ENCODE measurements around the gene SHISA4.

SHISA4 gene

GRCh38 chr1:201890806-201891450 lies 2.2 kb downstream of the SHISA4 start:
- CTCF ChIA-PET = interaction anchor here (1.5 to 13.8 kb wide), 3 partner anchors 10 to 409 kb away, joined by 4 to 156 read pairs (median 142); no protein-coding TSS in a partner anchor
- no peak overlapping the region for H3K4me3 ChIP-seq (ENCODE audit: control insufficient read depth in 1 of 7, extremely low read depth in 1 of 7, insufficient read depth in 4 of 7, low read depth in 2 of 7, low read length in 6 of 7)
- no peaks in the 10 kb centered on the region for H3K9me3 ChIP-seq (ENCODE audit: control extremely low read depth in 1 of 5, control insufficient read depth in 4 of 5, insufficient read depth in 2 of 5, low read depth in 1 of 5, low read length in 4 of 5)
- no peak overlapping the region for H3K27ac ChIP-seq (ENCODE audit: insufficient read depth in 1 of 2, low read depth in 1 of 2, low read length in 2 of 2, poor library complexity in 1 of 2, severe bottlenecking in 2 of 2)
- peaks cover 9 to 49% (median 31%) of the 10 kb centered on the region in 5 experiments for H3K27me3 ChIP-seq (replicated peaks in 2 of 5; ENCODE audit: control insufficient read depth in 4 of 5, insufficient read depth in 5 of 5, low read length in 4 of 5)
- POLR2A ChIA-PET = no interaction called here
- DNase-seq = no peak
- H3K4me1 ChIP-seq (ENCODE audit: control extremely low read depth in 1 of 4, control insufficient read depth in 4 of 4, insufficient read depth in 4 of 4, low read length in 3 of 4) = peaks cover 0 to 15% (median 11%) of the 10 kb centered on the region in 4 experiments
- H3K36me3 ChIP-seq (ENCODE audit: control insufficient read depth in 4 of 4, insufficient read depth in 4 of 4, low read length in 3 of 4) = no peaks in the 10 kb centered on the region
- 97% methylated on average over 2 of the region's 3 CpGs for WGBS (ENCODE audit: insufficient coverage)

- H3K4me3 ChIP-seq (ENCODE audit: control insufficient read depth in 1 of 7, extremely low read depth in 1 of 7, insufficient read depth in 4 of 7, low read depth in 2 of 7, low read length in 6 of 7) = no peak overlapping the region
- H3K27ac ChIP-seq (ENCODE audit: insufficient read depth in 1 of 2, low read depth in 1 of 2, low read length in 2 of 2, poor library complexity in 1 of 2, severe bottlenecking in 2 of 2) = no peak overlapping the region
- WGBS (ENCODE audit: insufficient coverage) = 96% methylated on average over 5 of the region's 5 CpGs
- no peaks in the 10 kb centered on the region for H3K36me3 ChIP-seq (ENCODE audit: control insufficient read depth in 4 of 4, insufficient read depth in 4 of 4, low read length in 3 of 4)
- no peak for DNase-seq
- H3K4me1 ChIP-seq (ENCODE audit: control extremely low read depth in 1 of 4, control insufficient read depth in 4 of 4, insufficient read depth in 4 of 4, low read length in 3 of 4) = peaks cover 0 to 17% (median 12%) of the 10 kb centered on the region in 4 experiments
- ChIA-PET POLR2A (interaction anchor here (0.5 kb wide), 1 partner anchor 14 kb away, joined by 5 read pairs; no protein-coding TSS in a partner anchor), CTCF (interaction anchor here (1.5 to 13.8 kb wide), 3 partner anchors 11 to 409 kb away, joined by 4 to 156 read pairs (median 142); no protein-coding TSS in a partner anchor)
- H3K9me3 ChIP-seq (ENCODE audit: control extremely low read depth in 1 of 5, control insufficient read depth in 4 of 5, insufficient read depth in 2 of 5, low read depth in 1 of 5, low read length in 4 of 5) = no peaks in the 10 kb centered on the region
- H3K27me3 ChIP-seq (replicated peaks in 2 of 5; ENCODE audit: control insufficient read depth in 4 of 5, insufficient read depth in 5 of 5, low read length in 4 of 5) = peaks cover 9 to 49% (median 32%) of the 10 kb centered on the region in 5 experiments
Measured at GRCh38 chr1:201891451-201892045, 2.9 kb downstream of the SHISA4 start.

GRCh38 chr1:201892211-201892610 lies 3.5 kb downstream of the SHISA4 start:
- Histone ChIP-seq H3K36me3 (ENCODE audit: control insufficient read depth in 4 of 4, insufficient read depth in 4 of 4, low read length in 3 of 4) (no peaks in the 10 kb centered on the region), H3K27ac (ENCODE audit: insufficient read depth in 1 of 2, low read depth in 1 of 2, low read length in 2 of 2, poor library complexity in 1 of 2, severe bottlenecking in 2 of 2) (no peak overlapping the region), H3K4me1 (ENCODE audit: control extremely low read depth in 1 of 4, control insufficient read depth in 4 of 4, insufficient read depth in 4 of 4, low read length in 3 of 4) (peaks cover 0 to 17% (median 12%) of the 10 kb centered on the region in 4 experiments), H3K4me3 (ENCODE audit: control insufficient read depth in 1 of 7, extremely low read depth in 1 of 7, insufficient read depth in 4 of 7, low read depth in 2 of 7, low read length in 6 of 7) (no peak overlapping the region), H3K27me3 (replicated peaks in 2 of 5; ENCODE audit: control insufficient read depth in 4 of 5, insufficient read depth in 5 of 5, low read length in 4 of 5) (peaks cover 9 to 44% (median 33%) of the 10 kb centered on the region in 5 experiments), H3K9me3 (ENCODE audit: control extremely low read depth in 1 of 5, control insufficient read depth in 4 of 5, insufficient read depth in 2 of 5, low read depth in 1 of 5, low read length in 4 of 5) (no peaks in the 10 kb centered on the region)
- CTCF ChIA-PET = interaction anchor here (1.2 to 13.8 kb wide), 4 partner anchors 12 to 410 kb away, joined by 3 to 156 read pairs (median 73); no protein-coding TSS in a partner anchor
- no peak for DNase-seq
- POLR2A ChIA-PET = interaction anchor here (0.5 to 0.6 kb wide), 2 partner anchors 14 to 1467 kb away, joined by 3 to 5 read pairs; no protein-coding TSS in a partner anchor
- 95% methylated on average over 4 of the region's 6 CpGs for WGBS (ENCODE audit: insufficient coverage)

- Histone ChIP-seq H3K4me1 (ENCODE audit: control extremely low read depth in 1 of 4, control insufficient read depth in 4 of 4, insufficient read depth in 4 of 4, low read length in 3 of 4) (peaks cover 0 to 14% (median 10%) of the 10 kb centered on the region in 4 experiments), H3K4me3 (ENCODE audit: control insufficient read depth in 1 of 7, extremely low read depth in 1 of 7, insufficient read depth in 4 of 7, low read depth in 2 of 7, low read length in 6 of 7) (no peak overlapping the region), H3K27me3 (replicated peaks in 2 of 5; ENCODE audit: control insufficient read depth in 4 of 5, insufficient read depth in 5 of 5, low read length in 4 of 5) (peaks cover 5 to 32% (median 24%) of the 10 kb centered on the region in 5 experiments), H3K36me3 (ENCODE audit: control insufficient read depth in 4 of 4, insufficient read depth in 4 of 4, low read length in 3 of 4) (no peaks in the 10 kb centered on the region), H3K9me3 (ENCODE audit: control extremely low read depth in 1 of 5, control insufficient read depth in 4 of 5, insufficient read depth in 2 of 5, low read depth in 1 of 5, low read length in 4 of 5) (no peaks in the 10 kb centered on the region), H3K27ac (ENCODE audit: insufficient read depth in 1 of 2, low read depth in 1 of 2, low read length in 2 of 2, poor library complexity in 1 of 2, severe bottlenecking in 2 of 2) (no peak overlapping the region)
- no peak for DNase-seq
- ChIA-PET POLR2A (no interaction called here), CTCF (interaction anchor here (0.9 to 13.8 kb wide), 8 partner anchors 13 to 228 kb away, joined by 3 to 156 read pairs (median 24); partner anchors contain the start of gene LMOD1)
- WGBS (ENCODE audit: insufficient coverage) = 91% methylated on average over 3 of the region's 3 CpGs
Measured at GRCh38 chr1:201893431-201893830, 4.7 kb downstream of the SHISA4 start.

- no peak for DNase-seq
- ChIA-PET CTCF (interaction anchor here (0.9 to 13.8 kb wide), 18 partner anchors 8 to 227 kb away, joined by 3 to 156 read pairs (median 10); partner anchors contain the start of gene LMOD1), POLR2A (no interaction called here)
- peaks cover 5 to 22% (median 18%) of the 10 kb centered on the region in 5 experiments for H3K27me3 ChIP-seq (replicated peaks in 2 of 5; ENCODE audit: control insufficient read depth in 4 of 5, insufficient read depth in 5 of 5, low read length in 4 of 5)
- no peaks in the 10 kb centered on the region for H3K36me3 ChIP-seq (ENCODE audit: control insufficient read depth in 4 of 4, insufficient read depth in 4 of 4, low read length in 3 of 4)
- H3K27ac ChIP-seq (ENCODE audit: insufficient read depth in 1 of 2, low read depth in 1 of 2, low read length in 2 of 2, poor library complexity in 1 of 2, severe bottlenecking in 2 of 2) = no peak overlapping the region
- no peak overlapping the region for H3K4me3 ChIP-seq (ENCODE audit: control insufficient read depth in 1 of 7, extremely low read depth in 1 of 7, insufficient read depth in 4 of 7, low read depth in 2 of 7, low read length in 6 of 7)
- 94% methylated on average over 5 of the region's 5 CpGs for WGBS (ENCODE audit: insufficient coverage)
- H3K9me3 ChIP-seq (ENCODE audit: control extremely low read depth in 1 of 5, control insufficient read depth in 4 of 5, insufficient read depth in 2 of 5, low read depth in 1 of 5, low read length in 4 of 5) = no peaks in the 10 kb centered on the region
- H3K4me1 ChIP-seq (ENCODE audit: control extremely low read depth in 1 of 4, control insufficient read depth in 4 of 4, insufficient read depth in 4 of 4, low read length in 3 of 4) = peaks cover 0 to 3% (median under 1%) of the 10 kb centered on the region in 4 experiments
Measured at GRCh38 chr1:201894343-201895119, 5.8 kb downstream of the SHISA4 start.

- Histone ChIP-seq H3K4me3 (ENCODE audit: control insufficient read depth in 1 of 7, extremely low read depth in 1 of 7, insufficient read depth in 4 of 7, low read depth in 2 of 7, low read length in 6 of 7) (no peak overlapping the region), H3K27me3 (replicated peaks in 2 of 5; ENCODE audit: control insufficient read depth in 4 of 5, insufficient read depth in 5 of 5, low read length in 4 of 5) (peaks cover 2 to 16% (median 12%) of the 10 kb centered on the region in 5 experiments), H3K36me3 (ENCODE audit: control insufficient read depth in 4 of 4, insufficient read depth in 4 of 4, low read length in 3 of 4) (no peaks in the 10 kb centered on the region), H3K9me3 (ENCODE audit: control extremely low read depth in 1 of 5, control insufficient read depth in 4 of 5, insufficient read depth in 2 of 5, low read depth in 1 of 5, low read length in 4 of 5) (no peaks in the 10 kb centered on the region), H3K4me1 (ENCODE audit: control extremely low read depth in 1 of 4, control insufficient read depth in 4 of 4, insufficient read depth in 4 of 4, low read length in 3 of 4) (peaks cover 0 to 3% (median under 1%) of the 10 kb centered on the region in 4 experiments), H3K27ac (ENCODE audit: insufficient read depth in 1 of 2, low read depth in 1 of 2, low read length in 2 of 2, poor library complexity in 1 of 2, severe bottlenecking in 2 of 2) (no peak overlapping the region)
- ChIA-PET POLR2A (interaction anchor here (1.4 kb wide), 1 partner anchor 77 kb away, joined by 6 read pairs; no protein-coding TSS in a partner anchor), CTCF (interaction anchor here (0.7 to 13.8 kb wide), 26 partner anchors 8 to 239 kb away, joined by 3 to 156 read pairs (median 7); partner anchors contain the start of gene LMOD1)
- no peak for DNase-seq
- WGBS (ENCODE audit: insufficient coverage) = 98% methylated on average over 7 of the region's 7 CpGs
Measured at GRCh38 chr1:201895120-201895665, 6.5 kb downstream of the SHISA4 start.
